GM13977 (cell line): ENCODE results near the gene ANGPTL2.

Experiments used
- DNase-seq: peaks from one replicate; pipeline ENCODE4 v3.0.0; 2012; ENCODE audit warnings: low spot score
- in situ Hi-C: fragments of 300-500 bp; cut with MboI; formaldehyde crosslinking; loops from one replicate; pipeline ENCODE4 v1.12.0; 2022; ENCODE audit warnings: low sequenced_read_pairs, low pct_unique_long_range_greater_than_20kb, mixed read lengths, inconsistent platforms; ENCODE audit not compliant: unreplicated experiment
- TF ChIP-seq, protein P1 (sequence below): IDR thresholded peaks from 2 replicates; pipeline ENCODE4 v1.5.1; 2012; ENCODE audit warnings: mild to moderate bottlenecking, control low read depth; ENCODE audit not compliant: insufficient read depth; ENCODE audit errors: extremely low read depth, missing control alignments

Gene ANGPTL2

DNA sequence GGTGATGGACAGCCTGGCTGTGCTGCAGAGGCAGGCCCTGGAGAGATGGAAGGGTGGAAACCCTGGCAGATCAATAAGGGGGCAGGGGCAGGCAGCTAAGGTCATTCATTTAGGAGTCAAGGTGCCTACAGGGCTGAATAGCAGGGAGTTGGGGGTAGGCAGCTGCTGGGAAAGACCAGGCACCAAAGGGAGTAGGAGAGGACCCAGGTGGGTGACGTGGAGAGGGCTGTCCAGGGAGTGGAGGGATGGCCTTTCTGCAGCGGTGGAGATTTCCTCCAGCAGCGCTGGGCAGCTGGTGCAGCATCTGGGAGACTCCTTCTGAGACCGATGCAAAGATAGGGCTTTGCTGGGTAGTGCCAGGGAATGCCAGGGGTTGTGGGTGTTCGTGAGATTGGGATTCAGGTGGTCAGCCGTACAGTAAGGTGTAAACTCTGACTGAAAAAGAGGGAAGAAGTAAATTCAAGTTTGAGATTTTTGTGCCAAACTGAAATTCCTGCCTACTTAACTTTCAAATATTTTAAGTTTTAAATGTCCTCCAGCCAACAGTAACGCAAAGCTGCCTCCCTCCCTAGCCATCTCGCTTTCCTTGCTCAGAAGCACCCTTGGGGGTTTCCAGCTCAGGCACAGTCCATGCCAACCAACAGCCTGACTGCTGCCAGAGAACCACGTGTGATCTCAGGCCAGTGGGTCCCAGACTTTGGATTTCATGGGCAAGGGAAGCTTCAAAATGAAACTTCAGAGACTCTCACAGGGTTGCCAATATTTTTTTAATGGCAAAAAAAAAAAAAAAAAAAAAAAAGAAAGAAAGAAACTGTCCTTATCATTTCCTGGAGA is 18.6 kb upstream of the ANGPTL2 start:
- no peak for DNase-seq
- in situ Hi-C loops, result no loop called here
- TF ChIP-seq, protein P1, sequence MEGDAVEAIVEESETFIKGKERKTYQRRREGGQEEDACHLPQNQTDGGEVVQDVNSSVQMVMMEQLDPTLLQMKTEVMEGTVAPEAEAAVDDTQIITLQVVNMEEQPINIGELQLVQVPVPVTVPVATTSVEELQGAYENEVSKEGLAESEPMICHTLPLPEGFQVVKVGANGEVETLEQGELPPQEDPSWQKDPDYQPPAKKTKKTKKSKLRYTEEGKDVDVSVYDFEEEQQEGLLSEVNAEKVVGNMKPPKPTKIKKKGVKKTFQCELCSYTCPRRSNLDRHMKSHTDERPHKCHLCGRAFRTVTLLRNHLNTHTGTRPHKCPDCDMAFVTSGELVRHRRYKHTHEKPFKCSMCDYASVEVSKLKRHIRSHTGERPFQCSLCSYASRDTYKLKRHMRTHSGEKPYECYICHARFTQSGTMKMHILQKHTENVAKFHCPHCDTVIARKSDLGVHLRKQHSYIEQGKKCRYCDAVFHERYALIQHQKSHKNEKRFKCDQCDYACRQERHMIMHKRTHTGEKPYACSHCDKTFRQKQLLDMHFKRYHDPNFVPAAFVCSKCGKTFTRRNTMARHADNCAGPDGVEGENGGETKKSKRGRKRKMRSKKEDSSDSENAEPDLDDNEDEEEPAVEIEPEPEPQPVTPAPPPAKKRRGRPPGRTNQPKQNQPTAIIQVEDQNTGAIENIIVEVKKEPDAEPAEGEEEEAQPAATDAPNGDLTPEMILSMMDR, result no peak

DNA sequence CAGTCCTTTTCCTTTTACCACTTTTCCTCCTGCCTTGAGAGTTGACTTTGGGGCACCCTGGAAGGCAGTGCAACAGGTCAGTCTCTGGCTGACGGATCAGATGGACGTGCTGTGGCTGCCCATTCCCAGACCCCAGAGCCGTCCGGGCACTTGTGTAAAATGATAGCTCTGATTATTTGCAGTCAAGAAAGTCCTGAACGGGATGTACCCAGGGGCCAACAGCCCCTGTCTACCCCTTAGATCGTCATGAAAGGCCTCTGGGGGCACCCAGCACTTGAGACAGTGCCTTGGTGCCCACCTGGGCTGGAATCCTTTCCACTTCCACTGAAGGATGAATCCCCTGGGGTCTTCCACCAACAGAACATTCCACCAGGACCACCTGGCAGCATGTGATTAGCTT is 17.7 kb upstream of the ANGPTL2 start:
- TF ChIP-seq, protein P1, result no peak
- in situ Hi-C loops, result no loop called here
- DNase-seq, result no peak

DNA sequence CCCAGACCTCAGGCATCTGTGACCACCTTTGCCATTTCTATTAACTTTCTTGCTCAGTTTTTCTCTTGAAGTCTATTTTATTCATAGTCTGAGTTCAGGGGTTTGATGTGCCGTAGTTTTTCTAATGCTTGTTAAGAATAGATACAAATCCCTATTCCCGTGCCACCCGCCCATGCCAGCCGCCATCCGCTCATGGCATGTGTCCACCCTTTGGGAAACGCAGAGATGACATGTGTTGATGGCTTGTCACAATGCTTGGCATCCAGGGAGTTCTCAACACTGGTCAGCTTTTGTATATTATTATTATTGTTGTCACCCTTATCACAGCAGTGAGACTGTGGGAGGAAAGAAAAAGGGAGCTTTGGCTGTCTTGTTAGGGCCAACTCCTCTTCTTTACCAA is 17.3 kb upstream of the ANGPTL2 start:
- DNase-seq, result no peak
- in situ Hi-C loops, result no loop called here

DNA sequence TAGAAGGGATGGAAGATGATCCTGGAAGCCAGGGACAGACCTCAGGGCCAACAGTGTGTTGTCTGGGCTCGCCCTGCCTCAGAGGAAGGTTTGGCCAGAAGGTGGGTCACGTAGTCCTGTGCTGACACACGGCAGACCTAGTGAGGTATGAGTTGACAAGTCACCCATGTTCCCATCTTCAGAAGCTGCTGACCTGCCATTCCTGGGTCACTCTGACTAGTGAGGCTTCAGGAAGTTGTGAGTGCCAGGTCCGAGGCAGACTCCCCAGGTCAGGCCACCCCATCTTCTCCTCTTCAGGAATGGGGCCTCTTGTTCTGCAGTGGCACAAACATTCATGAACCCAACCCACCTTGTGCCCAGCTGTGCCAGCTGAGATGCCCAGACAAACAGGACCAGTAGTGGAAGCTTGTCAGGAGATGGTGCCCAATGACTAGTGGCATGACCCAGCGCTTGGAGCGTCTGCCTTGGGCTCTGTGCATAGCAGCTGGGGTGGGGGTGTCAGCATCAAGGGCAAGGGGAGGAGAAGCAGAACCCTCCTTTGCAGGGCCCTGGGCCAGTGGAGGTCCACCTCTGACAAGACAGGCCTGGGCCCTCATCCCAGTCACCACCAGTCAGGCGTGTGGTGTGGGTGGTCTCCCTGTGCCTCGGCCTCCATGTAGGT is 16.8 kb upstream of the ANGPTL2 start:
- in situ Hi-C loops, result no loop called here
- no peak for DNase-seq
- TF ChIP-seq, protein P1, result no peak

More for the DNA sequence above, 17.3 kb upstream of the ANGPTL2 start:
- TF ChIP-seq, protein P1, result no peak

DNA sequence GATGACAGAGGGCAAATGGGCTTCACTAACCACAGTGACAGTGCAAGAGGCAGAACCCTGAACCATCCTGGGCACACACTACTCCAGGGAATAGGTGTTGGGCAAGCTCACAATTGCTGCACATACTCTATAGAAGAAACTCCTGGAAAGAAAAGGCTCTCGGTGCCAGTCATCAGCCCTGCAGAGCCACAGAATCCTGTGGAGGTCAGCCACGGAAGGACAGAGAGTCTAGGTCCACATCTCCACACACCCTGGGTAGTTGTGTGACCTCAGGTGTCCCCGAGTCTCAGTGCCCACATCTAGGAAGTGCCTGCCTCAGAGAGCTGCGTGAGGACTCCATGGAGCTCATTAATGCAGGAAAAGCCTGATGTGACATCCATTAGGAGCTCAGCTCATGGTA is 16.0 kb upstream of the ANGPTL2 start:
- TF ChIP-seq, protein P1, result no peak
- DNase-seq, result no peak
- in situ Hi-C loops, result no loop called here

DNA sequence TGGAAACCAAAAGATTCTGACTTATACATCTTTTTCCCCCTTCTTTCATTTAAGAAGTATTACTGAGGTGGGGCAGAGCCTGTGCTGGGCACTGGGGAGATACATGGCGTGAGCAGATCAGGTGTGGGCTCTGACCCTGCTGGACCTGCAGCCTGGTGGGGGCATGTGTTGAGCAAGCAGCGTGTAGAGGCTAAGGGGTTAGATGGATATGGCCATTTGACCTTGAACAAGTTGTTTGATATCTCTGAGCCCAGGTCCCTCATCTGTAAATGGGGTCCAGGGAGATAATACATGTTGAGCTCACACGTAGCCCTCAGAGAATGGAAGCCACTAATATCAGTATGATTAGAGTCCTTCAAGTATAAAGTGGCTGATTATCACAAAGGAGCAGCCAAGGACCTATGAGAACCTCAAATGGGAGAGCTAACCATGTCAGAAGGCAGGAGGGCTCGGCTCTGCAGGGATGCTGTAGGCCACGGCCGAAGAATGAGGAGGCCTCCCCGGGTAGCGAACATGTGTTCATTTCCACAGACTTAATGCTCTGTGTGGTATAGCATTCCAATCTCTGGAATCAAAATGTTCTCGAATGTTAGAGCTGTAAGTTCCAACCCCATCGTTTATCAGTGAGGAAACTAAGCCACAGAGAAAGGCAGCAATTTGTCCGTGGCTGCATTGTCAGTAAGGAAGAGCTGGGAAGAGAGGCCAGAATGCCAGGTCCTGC is 15.4 kb upstream of the ANGPTL2 start:
- DNase-seq, result no peak
- TF ChIP-seq, protein P1, result no peak
- in situ Hi-C loops, result no loop called here
